ENCODE measurements around the gene DNPH1.

DNPH1 gene

DNA sequence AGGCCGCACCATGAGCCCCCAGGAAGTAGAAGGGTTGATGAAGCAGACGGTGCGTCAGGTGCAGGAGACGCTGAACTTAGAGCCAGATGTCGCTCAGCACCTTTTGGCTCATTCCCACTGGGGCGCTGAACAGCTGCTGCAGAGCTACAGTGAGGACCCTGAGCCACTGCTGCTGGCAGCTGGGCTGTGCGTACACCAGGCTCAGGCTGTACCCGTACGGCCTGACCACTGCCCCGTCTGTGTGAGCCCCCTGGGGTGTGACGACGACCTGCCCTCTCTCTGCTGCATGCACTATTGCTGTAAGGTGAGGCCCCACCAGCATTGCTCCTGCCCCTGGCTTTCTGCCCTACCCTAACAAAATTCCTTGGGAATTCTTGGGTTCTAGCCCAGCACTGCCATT, 13.1 kb downstream of the DNPH1 start:
- no peak for DNase-seq (ENCODE audit: low read depth, low spot score)

DNA sequence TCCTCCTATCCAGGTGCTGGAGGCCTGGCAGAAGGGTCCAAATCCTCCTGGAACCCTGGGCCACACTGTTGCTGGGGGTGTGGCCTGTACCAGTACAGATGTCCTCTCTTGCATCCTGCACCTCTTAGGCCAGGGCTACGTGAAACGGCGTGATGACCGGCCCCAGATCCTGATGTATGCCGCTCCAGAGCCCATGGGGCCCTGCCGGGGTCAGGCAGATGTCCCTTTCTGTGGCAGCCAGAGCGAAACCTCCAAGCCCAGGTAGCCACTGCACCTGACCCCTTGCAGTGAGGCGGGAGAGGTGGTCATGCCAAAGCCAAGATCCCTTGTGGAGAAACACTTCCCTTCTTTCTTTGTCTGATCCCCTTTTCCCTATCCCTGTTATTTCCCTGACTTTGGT, 14.2 kb downstream of the DNPH1 start:
- DNase-seq (ENCODE audit: low read depth, low spot score): no peak

DNA sequence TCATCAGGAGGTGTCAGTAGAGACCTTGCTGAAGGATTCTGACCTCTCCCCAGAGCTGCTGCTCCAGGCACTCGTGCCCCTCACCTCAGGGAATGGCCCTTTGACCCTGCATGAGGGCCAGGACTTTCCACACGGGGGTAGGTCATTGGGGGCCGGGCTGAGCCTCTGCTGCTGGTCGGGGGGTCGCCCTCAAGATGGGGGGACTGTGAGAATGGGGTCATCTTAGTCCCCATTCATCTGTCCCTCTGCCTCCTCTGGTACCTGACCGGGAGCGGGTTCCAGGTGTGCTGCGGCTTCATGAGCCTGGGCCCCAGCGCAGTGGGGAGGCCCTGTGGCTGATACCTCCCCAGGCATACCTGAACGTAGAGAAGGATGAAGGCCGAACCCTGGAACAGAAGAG, 15.8 kb downstream of the DNPH1 start:
- no peak for DNase-seq (ENCODE audit: low read depth, low spot score)

DNA sequence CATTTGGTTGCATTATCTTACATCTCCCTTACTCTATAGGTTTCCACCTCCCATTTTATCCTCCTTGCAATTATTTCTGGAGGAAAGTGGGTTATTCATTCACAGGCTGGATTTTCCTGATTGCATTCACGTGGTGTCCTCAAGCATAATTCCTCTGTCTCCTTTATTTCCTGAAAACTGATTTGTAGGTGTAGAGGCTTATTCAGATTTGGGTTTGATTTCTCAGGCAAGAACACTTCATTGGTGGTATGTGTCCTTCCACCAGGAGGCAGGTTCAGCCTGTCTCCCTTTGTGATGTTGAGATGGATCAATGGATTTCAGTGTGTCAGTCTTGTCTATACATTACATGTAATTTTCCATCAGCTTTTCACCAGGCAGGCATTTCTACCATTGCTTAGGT, 17.3 kb downstream of the DNPH1 start:
- DNase-seq (ENCODE audit: low read depth, low spot score): no peak

DNA sequence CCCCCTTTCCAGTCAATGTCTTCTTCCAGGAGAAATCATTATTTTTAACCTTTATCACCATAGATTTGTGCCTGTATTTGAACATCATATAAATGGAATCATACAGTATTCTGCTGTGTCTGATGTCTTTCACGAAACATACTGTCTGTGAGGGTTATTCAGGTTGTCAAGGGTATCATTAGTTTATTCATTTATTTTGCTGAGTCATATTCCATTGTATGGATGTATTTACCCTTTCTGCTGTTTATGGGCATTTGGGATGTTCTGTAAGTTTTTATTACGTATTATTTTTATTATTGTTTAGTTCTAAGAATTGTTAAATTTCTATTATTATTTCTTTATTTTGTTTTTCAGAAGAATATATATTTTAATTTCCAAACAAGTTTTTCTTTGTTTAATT, 22.0 kb downstream of the DNPH1 start:
- DNase-seq (ENCODE audit: low read depth, low spot score): no peak

DNA sequence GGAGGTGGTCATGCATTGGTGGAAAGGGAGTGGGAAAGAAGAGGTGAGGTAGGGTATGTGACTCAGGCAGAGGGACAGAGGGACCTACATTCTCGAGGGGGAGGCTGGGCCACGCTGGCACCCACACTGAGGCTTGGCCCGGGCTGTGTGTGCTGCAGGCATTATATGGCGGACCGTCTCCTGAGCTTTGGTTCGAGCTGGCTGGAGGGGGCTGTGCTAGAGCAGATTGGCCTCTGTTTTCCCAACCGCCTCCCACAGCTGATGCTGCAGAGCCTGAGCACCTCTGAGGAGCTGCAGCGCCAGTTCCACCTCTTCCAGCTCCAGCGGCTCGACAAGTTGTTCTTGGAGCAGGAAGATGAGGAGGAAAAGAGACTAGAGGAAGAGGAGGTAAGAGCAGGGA, 23.4 kb downstream of the DNPH1 start:
- DNase-seq (ENCODE audit: low read depth, low spot score): no peak

DNA sequence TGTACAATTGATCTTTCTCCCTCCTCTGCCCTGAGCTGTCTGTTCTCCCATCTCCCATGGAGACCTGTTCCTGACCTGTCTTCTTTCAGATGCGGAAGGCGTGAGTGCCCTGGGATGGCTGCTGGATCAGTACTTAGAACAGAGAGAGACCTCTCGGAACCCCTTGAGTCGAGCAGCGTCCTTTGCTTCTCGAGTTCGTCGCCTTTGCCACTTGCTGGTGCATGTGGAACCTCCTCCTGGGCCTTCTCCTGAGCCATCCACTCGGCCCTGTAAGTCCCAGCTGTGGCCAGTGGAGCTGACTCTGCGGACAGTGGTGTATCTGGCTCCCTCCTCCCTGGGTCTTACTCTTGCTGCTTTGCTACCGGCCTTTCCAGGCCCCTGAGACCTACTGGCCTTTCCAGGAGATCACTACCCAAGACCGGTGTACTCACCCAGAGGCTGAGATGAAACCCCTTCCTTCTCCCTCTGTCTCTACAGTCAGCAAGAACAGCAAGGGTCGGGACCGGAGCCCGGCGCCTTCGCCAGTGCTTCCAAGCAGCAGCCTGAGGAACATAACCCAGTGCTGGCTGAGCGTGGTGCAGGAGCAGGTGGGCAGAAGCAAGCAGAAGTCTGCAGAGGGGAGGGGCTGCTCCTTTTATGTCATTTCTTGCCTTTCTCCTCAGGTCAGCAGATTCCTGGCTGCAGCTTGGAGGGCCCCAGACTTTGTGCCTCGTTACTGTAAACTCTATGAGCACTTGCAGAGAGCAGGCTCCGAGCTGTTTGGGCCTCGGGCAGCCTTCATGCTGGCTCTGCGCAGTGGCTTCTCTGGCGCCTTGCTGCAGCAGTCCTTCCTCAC, 24.8 kb downstream of the DNPH1 start:
- DNase-seq (ENCODE audit: low read depth, low spot score): no peak

DNA sequence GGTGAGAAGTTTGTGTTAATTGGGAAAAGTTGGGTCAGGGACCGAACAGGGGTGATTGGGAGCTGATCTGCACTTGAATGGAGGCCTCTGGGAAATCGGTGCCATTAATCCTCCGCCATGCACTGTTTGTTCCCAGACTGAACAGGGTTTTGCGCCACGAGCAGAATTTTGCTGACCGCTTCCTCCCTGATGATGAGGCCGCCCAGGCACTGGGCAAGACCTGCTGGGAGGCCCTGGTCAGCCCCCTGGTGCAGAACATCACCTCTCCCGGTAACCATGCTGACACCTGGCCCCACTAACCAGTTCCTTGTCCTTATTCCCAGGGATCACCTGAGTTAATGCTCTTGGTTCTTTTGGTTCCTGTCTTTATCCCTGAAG, 25.6 kb downstream of the DNPH1 start:
- no peak for DNase-seq (ENCODE audit: low read depth, low spot score)

DNA sequence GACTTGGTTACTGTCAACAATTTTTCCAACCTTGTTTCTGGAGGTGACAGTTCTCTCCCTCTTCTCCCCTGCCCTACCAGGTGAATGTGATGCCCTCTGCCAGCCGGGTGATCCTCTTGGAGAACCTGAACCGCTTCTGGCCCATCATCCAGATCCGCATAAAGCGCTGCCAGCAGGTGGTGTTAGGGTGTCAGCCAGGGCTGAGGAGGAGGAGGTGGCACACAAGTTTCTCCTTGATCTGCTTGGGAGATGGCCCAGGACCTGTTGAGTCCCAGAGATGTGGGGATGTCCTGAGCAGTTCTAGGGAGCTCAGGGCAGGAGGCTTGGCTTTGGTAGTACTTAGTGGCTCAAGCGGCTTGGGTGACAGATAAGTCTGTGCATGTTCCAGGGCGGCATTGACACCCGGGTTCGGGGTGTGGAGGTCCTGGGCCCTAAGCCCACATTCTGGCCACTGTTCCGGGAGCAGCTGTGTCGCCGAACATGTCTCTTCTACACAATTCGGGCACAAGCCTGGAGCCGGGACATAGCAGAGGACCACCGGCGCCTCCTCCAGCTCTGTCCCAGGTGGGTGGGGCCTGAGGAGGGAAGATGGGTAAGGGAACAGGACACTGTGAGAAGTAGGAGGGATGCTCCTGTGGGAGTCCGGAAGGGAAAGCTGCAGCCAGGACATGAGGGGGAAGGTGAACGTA, 26.1 kb downstream of the DNPH1 start:
- no peak for DNase-seq (ENCODE audit: low read depth, low spot score)

DNA sequence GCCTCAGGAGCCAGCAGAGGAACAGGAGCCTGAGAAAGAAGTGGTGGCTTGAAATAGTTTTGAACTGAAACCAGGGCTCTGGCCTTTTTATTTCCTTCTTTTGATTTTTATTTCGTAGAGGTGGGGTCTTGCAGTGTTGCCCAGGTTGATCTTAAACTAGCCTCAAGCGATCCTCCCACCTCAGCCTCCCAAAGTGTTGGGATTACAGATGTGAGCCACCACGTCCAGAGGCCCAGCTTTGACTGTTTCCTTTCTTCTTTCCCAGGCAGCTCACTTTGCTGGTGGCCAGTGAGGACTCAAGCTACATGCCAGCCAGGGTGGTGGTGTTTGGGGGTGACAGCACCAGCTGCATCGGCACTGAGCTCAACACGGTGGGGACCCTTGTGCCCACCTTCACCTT, 26.8 kb downstream of the DNPH1 start:
- DNase-seq (ENCODE audit: low read depth, low spot score): no peak

DNA sequence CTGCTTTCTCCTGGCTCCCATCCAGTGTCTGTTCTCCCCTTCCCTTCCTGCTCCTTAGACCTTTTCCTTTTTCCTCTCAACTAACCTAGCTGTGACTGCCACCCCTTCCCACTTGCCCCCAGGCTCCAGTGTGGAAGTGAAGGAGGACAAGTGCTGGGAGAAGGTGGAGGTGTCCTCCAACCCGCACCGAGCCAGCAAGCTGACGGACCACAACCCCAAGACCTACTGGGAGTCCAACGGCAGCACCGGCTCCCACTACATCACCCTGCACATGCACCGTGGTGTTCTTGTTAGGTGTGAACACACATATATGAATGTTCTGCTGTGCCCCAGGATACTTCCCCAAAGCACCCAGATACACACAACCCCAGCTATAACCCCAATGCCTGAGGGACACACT, 28.7 kb downstream of the DNPH1 start:
- DNase-seq (ENCODE audit: low read depth, low spot score): no peak

DNA sequence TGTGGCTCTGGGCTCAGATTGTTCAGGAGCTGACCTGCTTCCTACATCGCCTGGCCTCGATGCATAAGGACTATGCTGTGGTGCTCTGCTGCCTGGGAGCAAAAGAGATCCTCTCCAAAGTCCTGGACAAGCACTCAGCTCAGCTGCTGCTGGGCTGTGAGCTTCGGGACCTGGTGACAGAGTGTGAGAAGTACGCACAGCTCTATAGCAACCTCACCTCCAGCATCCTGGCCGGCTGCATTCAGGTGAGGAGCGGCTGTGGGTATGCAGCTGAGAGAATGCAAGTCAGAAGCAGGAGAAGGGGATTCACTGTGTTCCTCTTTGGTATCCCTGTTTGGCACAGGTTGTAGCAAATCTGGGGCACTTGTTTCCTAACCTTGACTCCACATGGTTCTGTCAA, 29.4 kb downstream of the DNPH1 start:
- no peak for DNase-seq (ENCODE audit: low read depth, low spot score)

DNA sequence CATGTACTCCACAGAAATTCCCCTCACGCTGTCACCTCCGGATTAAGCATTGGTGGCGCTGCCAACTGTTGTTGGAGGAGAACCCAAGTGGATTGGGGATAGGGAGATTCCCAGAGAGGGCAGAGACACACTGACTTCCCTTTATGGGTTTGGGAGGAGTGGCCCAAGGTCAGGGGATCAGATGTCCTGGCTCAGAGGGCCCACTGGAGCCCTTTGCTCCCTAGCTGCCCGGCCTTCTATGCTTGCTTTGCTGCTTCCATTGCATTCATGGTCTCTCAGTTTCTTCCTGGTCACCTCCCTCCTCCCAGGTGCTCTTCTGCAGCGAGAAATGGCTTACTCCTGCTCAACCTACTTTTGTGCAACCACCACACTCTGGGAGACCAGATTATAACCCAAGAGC, 32.9 kb downstream of the DNPH1 start:
- DNase-seq (ENCODE audit: low read depth, low spot score): no peak

DNA sequence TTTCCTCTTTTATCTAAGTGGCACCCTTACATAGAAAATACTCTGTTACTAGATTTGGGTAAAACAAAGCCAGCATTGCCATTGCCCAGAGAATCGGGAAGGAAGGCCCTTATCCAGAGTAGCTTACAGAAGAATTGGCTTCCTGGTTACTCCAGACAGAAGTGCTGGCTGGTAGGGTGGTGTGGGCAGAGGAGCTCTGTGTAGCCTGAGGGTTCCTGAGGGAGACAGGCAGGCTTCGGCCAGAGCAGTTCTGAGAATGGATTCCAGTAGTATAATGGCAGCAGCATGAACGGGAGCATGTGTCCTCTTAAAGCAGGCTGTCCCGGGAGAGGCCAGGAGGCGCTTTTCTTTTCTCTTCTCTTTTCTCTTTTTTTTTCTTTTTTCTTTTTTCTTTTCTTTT, 35.4 kb downstream of the DNPH1 start:
- DNase-seq (ENCODE audit: low read depth, low spot score): no peak

DNA sequence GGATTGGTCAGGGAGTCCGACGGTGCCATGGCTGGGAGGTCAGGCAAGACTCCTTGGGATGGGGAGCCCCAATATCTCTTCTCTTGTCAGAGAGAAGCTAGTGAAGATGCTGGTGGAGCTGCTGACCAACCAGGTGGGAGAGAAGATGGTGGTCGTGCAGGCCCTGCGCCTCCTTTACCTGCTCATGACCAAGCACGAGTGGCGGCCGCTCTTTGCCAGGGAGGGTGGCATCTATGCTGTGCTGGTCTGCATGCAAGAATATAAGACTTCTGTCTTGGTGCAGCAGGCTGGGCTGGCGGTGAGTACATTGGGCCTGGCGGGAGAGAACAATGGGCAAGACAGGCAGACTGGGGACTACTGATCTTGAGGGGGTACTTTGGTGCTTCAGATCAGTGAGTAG, 36.4 kb downstream of the DNPH1 start:
- DNase-seq (ENCODE audit: low read depth, low spot score): no peak

DNA sequence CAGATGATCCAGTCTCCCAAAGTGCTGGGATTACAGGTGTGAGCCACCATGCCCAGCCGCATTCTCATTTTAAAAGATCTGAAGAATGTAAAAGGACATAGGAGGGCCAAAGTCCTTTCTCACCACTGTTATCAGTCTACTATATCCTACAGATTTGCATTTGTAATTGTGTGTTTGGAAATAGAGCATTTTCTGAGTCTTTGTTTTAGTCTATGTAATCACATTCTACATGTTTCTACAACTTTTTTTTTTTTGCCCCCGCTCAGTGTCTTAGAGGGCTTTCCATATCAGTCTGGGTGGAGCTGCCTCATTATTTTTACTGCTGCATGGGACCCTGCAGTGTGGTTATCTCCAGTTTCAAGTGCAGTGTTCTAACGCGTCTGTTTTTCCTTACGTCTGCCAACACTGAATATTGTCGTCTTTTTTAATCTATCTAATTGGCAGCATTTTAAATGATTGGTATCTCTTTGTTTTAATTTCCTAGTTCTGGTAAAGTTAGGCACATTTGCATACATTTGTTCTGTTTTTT, 39.4 kb downstream of the DNPH1 start:
- DNase-seq (ENCODE audit: low read depth, low spot score): no peak

DNA sequence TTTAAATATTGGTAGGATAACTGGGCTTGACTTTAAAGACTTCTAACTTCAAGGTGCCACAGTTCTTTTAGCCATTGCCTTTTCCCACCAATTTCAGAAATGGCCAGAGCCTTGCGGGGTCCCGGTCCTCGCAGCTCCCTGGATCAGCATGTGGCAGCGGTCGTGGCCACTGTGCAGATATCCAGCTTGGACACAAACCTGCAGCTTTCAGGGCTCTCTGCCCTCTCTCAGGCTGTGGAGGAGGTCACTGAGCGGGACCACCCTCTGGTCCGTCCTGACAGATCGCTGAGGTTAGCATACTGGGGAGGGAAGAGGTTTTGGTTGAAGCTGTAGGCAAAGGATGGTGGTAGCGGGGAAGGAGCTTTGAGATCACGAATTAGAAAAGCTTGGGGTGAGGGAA, 40.9 kb downstream of the DNPH1 start:
- DNase-seq (ENCODE audit: low read depth, low spot score): no peak

DNA sequence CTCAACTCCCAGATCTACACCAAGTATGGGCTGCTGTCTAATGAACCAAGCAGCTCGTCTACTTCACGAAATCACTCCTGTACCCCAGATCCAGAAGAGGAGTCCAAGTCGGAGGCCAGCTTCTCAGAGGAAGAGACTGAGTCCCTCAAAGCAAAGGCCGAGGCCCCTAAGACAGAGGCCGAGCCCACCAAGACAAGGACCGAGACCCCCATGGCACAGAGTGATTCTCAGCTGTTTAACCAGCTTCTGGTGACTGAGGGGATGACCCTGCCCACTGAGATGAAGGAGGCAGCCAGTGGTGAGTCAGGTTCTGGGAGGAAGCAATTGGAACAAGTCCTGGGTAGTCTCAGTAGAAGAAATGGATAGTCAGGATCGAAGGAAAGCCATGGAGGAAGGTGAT, 41.5 kb downstream of the DNPH1 start:
- DNase-seq (ENCODE audit: low read depth, low spot score): no peak

DNA sequence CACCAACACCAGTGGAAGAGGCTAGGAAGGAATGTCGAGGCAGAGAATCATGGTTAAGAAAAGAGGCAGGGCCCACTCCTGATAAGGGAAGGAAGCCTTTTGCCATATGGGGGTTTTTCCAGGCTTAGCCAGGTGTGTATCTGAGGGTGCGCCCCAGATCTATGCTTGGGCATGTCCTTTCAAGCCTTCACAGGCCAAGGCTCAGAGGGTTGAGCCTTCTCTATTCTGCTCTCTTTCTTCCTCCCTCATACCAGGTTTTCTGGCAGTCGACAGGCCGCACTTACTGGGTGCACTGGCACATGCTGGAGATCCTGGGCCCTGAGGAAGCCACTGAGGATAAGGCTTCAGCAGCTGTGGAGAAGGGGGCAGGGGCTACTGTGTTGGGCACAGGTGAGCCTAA, 42.6 kb downstream of the DNPH1 start:
- no peak for DNase-seq (ENCODE audit: low read depth, low spot score)

DNA sequence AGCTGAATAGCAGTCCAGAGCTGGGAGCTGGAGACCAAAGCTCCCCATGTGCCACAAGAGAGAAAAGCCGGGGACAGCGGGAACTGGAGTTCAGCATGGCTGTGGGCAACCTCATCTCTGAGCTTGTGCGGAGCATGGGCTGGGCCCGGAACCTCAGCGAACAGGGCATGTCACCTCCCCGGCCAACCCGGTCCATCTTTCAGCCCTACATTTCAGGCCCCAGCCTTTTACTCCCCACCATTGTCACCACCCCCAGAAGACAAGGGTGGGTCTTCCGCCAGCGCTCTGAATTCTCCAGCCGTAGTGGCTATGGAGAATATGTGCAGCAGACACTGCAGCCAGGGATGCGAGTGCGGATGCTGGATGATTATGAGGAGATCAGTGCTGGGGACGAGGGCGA, 43.3 kb downstream of the DNPH1 start:
- no peak for DNase-seq (ENCODE audit: low read depth, low spot score)

DNA sequence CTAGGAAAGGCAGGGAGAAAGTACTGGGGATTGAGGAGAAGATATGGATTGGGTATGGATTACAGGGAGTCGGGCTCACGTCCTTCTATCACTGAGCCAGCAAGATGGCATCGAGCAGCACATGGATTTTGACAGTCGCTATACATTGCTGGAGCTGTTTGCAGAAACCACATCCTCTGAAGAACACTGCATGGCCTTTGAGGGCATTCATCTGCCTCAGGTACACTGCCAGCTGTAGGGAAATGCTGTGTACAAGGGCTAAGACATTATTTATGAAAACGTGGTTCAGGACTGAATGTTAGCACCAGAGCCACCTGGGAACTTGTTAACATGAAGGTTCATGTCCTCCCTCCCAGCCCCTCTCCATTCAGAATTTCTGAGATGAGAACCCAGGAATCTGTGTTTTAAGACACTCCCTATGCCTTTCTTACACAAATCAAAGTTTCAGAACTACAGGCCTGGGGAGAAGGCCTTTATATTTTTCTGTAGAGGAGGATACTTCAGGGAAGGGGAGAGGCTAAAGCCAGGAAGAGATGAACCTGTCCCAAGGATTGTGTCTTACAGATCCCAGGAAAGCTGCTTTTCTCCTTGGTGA, 43.8 kb downstream of the DNPH1 start:
- no peak for DNase-seq (ENCODE audit: low read depth, low spot score)

DNA sequence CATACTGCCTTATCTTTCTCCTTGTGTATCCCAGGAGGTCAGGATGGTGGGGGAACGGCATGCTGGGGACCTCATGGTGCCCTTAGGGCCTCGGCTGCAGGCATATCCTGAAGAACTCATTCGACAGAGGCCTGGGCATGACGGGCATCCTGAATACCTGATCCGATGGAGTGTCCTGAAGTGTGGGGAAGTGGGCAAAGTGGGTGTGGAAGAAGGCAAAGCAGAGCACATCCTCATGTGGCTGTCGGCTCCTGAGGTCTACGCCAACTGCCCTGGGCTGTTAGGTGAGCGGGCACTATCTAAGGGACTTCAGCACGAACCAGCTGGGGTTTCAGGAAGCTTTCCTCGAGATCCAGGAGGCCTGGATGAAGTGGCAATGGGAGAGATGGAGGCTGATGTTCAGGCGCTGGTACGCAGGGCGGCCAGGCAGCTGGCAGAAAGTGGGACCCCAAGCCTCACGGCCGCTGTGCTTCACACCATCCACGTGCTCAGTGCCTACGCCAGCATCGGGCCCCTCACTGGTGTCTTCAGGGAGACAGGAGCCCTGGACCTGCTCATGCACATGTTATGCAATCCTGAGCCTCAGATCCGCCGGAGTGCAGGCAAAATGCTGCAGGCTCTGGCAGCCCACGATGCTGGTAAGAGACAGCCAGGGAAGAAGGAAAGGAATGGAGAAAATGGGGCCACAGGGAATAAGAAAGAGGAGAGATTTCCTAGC, 44.9 kb downstream of the DNPH1 start:
- DNase-seq (ENCODE audit: low read depth, low spot score): no peak

All from brain pericyte (primary cell).